PC-3 (cell line): ENCODE measurements around the gene FBXO7.

Experiments
- CTCF ChIP-seq: fragments of 300-600 bp; sonication (generic); conservative IDR thresholded peaks from 2 replicates; pipeline ENCODE4 v1.5.1; 2017; ENCODE audit warnings: antibody characterized with exemption, low read depth, mild to moderate bottlenecking, low read length
- EZH2 ChIP-seq: fragments of 300-600 bp; sonication (generic); IDR thresholded peaks from one replicate; pipeline ENCODE4 v1.6.1; 2017; ENCODE audit warnings: antibody characterized with exemption, mild to moderate bottlenecking, low read length; ENCODE audit not compliant: unreplicated experiment
- EZH2phosphoT487 ChIP-seq: fragments of 300-600 bp; sonication (generic); IDR thresholded peaks from 2 replicates; pipeline ENCODE4 v1.6.1; 2018; ENCODE audit warnings: mild to moderate bottlenecking, antibody characterized with exemption, low read length, borderline replicate concordance

DNA sequence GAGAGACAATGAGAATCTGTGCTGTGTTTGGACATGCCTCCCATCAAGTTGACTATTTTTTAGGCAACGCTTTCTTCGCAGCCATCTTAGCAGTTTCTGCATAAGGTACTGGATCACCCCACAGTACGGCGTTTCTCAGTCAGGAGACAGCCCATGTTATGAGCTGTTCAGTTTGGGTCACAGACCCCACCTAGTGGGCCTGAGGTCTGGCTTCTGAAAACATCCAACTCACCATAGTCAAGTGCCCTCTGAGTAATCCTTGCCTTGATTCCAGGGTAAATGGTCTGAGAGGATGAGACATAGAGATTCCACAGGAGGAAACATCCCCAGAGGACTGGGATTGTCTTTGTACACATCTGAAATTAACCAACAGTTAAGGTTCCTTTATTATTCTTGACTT, 17.6 kb upstream of the FBXO7 start:
- TF ChIP-seq CTCF, result no peak
- no peak for TF ChIP-seq EZH2phosphoT487
- no peak for TF ChIP-seq EZH2
